HG03060 (cell line): ENCODE results near the gene MICB.
A peak's percentile ranks its signal among the peaks of the same experiment; 100 is the strongest.
"Not testable (repeated sequence)": the region's sequence is repeated elsewhere in the genome, so short reads cannot be mapped to it uniquely, and the experiment has no call there.

Experiments used
- ATAC-seq: cut with Tn5 transposase; IDR thresholded peaks from one replicate; pipeline ENCODE4 v1.9.1; 2021; ENCODE audit warnings: low read depth, moderate number of reproducible peaks; ENCODE audit not compliant: unreplicated experiment

MICB gene

DNA sequence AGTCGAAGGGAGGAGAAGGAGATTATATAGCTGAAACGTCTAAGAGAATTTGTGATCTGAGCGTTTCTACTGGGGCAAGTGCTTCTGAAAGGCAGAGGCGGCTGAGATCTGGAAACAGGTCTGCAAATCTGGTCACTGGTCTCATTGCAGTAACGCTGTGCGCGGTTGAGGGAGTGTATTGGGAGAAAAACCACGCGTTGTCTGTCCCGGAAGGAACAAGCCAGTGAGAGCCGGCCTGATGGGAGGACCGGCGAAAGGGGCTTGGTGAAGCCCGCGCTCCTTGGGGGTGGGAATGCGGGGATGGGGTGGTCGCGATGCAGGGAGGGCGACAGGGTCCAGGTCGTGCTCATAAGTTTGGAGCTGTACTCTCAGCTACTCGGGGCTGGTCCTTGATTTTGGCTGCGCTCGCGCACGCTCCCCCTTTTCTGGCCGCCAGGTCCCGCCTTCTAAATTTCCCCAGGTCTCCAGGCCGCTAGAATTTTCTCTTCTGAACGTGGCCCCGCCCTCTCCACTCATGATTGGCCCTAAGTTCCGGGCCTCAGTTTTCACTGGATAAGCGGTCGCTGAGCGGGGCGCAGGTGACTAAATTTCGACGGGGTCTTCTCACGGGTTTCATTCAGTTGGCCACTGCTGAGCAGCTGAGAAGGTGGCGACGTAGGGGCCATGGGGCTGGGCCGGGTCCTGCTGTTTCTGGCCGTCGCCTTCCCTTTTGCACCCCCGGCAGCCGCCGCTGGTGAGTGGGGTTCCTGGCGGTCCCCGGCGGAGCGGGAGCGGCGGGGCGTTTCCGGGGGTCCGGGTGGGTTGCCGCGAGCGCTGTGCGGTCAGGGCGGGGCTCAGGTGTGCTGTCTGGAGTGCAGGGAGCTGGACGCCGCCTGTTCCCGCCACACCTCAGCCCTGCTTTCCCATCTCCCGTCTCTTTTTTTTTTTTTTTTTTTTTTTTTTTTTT is at the start of gene MICB:
MICB (plus strand) TSS at position 615 of the 946 bp plus-strand sequence; CDS start at position 664, 49 bp downstream.
- ATAC-seq = no peak

DNA sequence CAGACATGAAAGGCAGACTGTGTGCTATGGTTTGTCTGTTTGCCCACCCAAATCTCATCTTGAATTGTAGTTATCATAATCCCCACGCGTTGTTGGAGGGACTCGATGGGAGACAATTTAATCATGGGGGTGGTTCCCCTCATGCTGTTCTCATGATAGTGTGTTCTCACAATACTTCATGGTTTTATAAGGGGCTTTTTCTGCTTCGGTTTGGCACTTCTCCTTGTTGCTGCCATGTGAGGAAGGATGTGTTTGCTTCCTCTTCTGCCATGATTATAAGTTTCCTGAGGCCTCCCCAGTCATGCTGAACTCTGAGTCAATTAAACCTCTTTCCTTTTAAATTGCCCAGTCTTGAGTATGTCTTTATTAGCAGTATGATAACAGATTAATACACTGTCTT is 47.2 kb upstream of the MICB start:
- ATAC-seq = no peak

GRCh38 chr6:31452859-31453258 is 45.1 kb upstream of the MICB start:
- ATAC-seq = no peak

DNA sequence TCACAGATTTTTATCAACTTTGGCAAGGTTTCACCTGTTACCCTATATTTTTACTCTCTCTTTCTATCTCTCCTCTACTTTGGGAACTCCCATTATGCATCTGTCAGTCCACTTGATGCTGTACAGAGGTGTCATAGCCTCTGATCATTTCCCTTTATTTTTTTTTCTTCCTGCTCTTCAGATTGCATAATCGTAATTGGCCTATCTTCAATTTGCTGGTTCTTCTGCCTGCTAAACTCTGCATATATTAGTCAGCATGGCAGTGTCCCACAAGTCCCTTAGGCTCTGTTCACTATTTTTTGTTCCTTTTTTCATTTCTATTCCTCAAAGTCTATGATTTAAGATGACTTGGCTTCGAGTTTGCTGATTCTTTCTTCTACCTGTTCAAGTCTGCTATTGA is 44.7 kb upstream of the MICB start:
- no peak for ATAC-seq

- ATAC-seq = not testable (repeated sequence)
Observed at GRCh38 chr6:31459864-31460263, 38.1 kb upstream of the MICB start.

DNA sequence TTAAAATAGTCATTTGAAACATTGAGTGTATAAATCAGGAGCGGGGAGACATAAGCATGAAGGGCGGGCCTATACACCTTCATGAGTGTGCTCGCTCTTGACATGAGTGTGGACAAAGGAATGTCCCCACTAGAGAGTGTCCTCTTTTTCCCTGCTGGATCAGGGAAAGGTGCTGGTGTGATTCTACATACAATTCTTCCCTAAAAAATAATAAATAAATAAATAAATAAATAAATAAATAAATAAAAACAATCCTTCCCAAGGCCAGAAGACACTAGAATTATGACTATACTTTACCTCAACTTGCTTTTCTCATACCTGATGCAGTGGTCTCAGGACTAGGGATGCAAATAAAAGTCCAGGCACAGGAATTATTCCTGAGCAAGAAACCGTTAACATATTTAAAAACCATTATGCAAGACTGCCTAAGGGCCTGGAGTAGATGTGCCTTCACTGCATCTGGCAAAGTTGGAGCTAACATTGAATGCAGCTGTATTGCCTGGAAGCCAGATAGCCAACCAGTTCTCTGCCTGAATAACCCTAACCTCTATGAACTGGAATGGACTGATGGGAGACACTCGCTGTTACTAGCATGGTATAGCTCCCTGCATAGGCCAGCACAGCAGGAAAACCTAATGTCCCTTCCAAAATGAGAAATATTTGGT is 37.5 kb upstream of the MICB start:
- ATAC-seq = no peak

DNA sequence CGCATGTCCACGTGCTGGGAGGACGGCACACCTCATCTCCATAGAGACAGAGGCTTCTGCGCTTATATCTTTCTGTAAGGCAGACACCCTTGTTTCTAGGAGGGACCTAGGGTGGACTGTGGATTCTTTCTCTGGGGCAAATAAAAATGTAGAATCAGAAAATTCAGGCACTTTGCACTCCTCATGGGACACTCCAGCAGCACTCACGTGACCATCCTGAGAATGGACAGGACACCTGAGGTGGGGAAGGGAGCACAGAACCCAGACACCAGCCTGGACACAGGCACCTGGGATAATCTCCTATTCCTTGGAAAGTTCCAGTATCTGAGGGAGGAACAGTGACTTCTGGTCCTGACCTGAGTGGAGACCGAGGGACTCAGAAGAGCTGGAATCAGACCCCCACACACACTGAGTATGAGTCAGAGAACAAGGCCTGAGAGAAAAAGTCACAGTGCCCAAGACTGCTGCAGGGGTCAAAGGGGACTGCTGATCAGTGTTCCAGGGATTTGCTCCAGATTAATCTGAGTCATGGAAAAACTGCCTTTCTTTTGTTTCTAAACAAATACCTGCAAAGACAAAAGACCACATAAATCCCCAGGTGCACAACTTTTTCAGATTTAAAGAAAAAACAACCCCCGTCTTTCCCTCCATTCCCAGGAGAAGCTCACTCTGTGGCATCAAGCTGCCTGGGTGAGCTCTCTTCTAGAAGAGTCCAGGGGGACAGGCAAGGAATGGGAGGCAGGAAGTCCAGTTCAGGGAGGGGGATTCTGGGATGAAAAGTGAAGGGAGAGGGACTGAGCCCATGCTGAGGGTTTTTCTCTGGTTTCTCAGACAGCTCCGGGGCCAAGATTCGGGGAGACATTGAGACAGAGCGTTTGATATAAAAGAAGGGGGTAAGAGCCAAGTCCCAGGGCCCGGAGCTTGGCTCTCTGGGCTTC is 35.6 kb upstream of the MICB start:
- ATAC-seq = no peak

- peak; percentile 82 for ATAC-seq
Observed at GRCh38 chr6:31462964-31463870, 34.7 kb upstream of the MICB start.

GRCh38 chr6:31464252-31465184 is 33.4 kb upstream of the MICB start:
- ATAC-seq = no peak

GRCh38 chr6:31465185-31465536 is 32.8 kb upstream of the MICB start:
- no peak for ATAC-seq

GRCh38 chr6:31465718-31466117 is 32.2 kb upstream of the MICB start:
- ATAC-seq = no peak

DNA sequence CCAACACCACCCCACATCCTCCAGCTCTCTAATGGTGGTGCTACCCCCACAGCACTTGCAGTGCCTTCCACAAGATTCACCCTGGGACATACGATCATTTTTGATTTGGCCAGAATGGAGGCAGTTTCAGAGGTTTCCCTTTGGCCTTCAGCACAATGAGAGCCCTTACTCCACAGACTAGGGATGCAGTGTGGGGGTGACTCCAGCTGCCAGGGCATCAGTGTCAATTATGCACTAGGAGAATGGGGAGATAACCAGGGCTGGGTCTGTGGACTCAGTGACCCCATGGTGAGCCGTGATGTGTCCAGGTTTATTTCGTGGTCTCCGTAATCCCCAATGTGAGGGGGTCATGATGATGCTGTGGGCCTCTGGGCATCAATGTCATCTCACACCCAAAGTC is 31.5 kb upstream of the MICB start:
- ATAC-seq = no peak

- ATAC-seq = no peak
Observed at GRCh38 chr6:31467151-31467550, 30.8 kb upstream of the MICB start.

GRCh38 chr6:31468311-31468710 is 29.6 kb upstream of the MICB start:
- no peak for ATAC-seq

DNA sequence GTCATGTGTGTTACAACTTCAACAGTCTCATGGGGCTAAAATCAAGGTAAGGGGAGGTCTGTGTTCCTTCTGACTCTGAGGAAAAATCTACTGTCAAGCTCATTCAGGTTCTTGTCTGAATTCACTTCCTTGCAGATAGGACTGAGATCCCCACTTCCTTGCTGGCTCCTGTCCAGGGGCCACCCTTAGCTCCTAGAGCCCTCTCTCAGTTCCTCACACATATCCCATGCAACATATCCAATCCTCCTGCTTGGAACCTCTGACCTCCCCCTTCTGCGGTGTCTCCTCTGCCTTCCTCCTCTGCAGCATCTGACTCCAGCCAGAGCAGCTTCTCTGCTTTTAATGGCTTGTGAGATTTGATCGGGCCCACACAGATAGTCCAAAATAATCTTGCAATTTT is 27.1 kb upstream of the MICB start:
- no peak for ATAC-seq

DNA sequence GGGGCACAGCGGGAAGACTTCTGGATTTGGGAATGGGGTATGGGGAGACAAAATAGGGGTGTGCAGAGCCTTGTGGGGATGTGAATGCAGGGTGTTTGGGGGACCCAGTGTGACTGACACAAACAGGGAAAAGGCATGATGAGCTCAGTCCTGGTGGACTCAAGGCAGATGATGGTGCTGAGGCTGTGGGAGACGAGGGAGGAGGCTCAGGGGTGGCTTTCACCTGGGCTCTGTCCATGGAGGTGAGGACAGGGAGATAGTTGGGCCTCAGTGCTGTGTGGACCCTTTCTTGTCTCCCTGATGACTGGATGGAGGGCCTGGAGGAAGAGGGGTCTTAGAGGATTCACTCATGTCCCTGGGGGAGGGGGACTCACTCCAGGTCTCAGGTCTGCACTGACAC is 26.2 kb upstream of the MICB start:
- no peak for ATAC-seq

GRCh38 chr6:31472259-31472658 is 25.7 kb upstream of the MICB start:
- no peak for ATAC-seq

- ATAC-seq = no peak
Observed at GRCh38 chr6:31473244-31473643, 24.7 kb upstream of the MICB start.
